HTERT RPE-1 (cell line): Measurements from ENCODE around the gene UNC45B.
"Not testable (repeated sequence)": the region's sequence is repeated elsewhere in the genome, so short reads cannot be mapped to it uniquely, and the experiment has no call there.

Experiments
- in situ Hi-C: fragments of 300-500 bp; cut with MboI; formaldehyde crosslinking; loops from 4 replicates; pipeline ENCODE4 v1.14.3; 2020; ENCODE audit warnings: low sequenced_read_pairs

UNC45B gene

GRCh38 chr17:35141681-35142466, 5.7 kb upstream of the UNC45B start, which contains the start of gene NLE1:
Gene NLE1, minus strand, starts transcription at chr17:35142303. Its CDS starts 28 bp downstream, at chr17:35142275.
- in situ Hi-C loops: no loop called here

GRCh38 chr17:35142467-35142796, 5.2 kb upstream of the UNC45B start:
- in situ Hi-C loops: no loop called here

GRCh38 chr17:35144840-35145239, 2.8 kb upstream of the UNC45B start:
- in situ Hi-C loops: no loop called here

GRCh38 chr17:35146214-35146833, 1.3 kb upstream of the UNC45B start:
- in situ Hi-C loops: no loop called here

GRCh38 chr17:35148144-35148543, 527 bp downstream of the UNC45B start:
- in situ Hi-C loops: no loop called here

GRCh38 chr17:35149941-35150340, 2.3 kb downstream of the UNC45B start:
- in situ Hi-C loops: no loop called here

- in situ Hi-C loops: not testable (repeated sequence)
These were observed 3.5 kb downstream of the UNC45B start for GRCh38 chr17:35151080-35151479.

- in situ Hi-C loops: no loop called here
These were observed 5.0 kb downstream of the UNC45B start for GRCh38 chr17:35152421-35153140.

GRCh38 chr17:35154196-35155165, 6.9 kb downstream of the UNC45B start:
- in situ Hi-C loops: no loop called here

GRCh38 chr17:35155246-35155645, 7.6 kb downstream of the UNC45B start:
- in situ Hi-C loops: no loop called here

GRCh38 chr17:35159940-35160339, 12.3 kb downstream of the UNC45B start:
- in situ Hi-C loops: no loop called here

GRCh38 chr17:35160354-35161201, 13.0 kb downstream of the UNC45B start:
- in situ Hi-C loops: no loop called here

GRCh38 chr17:35161281-35161761, 13.7 kb downstream of the UNC45B start:
- in situ Hi-C loops: no loop called here

GRCh38 chr17:35162755-35163154, 15.1 kb downstream of the UNC45B start:
- in situ Hi-C loops: no loop called here

- in situ Hi-C loops: no loop called here
These were observed 16.3 kb downstream of the UNC45B start for GRCh38 chr17:35163886-35164285.

GRCh38 chr17:35164716-35165115, 17.1 kb downstream of the UNC45B start:
- in situ Hi-C loops: no loop called here

- in situ Hi-C loops: no loop called here
These were observed 18.9 kb downstream of the UNC45B start for GRCh38 chr17:35166526-35166925.

- in situ Hi-C loops: no loop called here
These were observed 19.4 kb downstream of the UNC45B start for GRCh38 chr17:35167046-35167445.

- in situ Hi-C loops: no loop called here
These were observed 20.0 kb downstream of the UNC45B start for GRCh38 chr17:35167666-35168065.
